ENCODE data around the gene CCDC88B.

DNA sequence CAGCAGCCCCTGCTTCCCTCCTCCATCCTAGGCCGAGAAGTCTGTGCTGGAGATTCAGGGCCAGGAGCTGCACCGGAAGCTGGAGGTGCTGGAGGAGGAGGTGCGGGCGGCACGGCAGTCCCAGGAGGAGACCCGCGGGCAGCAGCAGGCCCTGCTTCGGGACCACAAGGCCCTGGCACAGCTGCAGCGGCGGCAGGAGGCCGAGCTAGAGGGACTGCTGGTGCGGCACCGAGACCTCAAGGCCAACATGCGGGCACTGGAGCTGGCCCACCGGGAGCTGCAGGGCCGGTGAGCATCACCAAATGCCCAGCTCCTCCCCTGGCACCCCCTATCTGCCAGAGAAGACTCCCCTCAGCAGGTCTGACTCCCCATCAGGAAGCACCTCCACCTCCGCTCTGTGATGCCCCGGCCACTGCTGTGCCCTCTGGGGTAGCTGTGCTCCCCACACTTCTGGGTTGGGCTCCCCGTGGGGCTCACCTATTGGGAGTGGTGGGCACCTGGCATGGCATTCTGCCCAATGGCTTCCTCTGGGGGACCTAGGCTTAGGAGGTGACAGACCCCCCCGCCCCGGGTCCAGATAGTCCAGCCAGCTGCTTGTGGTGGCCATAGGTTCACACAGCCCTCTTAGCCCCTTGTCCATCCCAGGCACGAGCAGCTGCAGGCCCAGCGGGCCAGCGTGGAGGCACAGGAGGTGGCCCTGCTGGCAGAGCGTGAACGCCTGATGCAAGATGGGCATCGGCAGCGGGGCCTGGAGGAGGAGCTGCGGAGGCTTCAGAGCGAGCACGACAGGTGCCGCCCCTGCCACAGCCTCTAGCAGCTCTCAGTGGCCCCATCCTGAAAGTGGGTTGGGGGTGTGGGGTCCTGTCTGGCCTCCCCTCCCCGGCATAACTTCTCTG lies 12.3 kb downstream of the CCDC88B start:
- TF ChIP-seq, protein P1, sequence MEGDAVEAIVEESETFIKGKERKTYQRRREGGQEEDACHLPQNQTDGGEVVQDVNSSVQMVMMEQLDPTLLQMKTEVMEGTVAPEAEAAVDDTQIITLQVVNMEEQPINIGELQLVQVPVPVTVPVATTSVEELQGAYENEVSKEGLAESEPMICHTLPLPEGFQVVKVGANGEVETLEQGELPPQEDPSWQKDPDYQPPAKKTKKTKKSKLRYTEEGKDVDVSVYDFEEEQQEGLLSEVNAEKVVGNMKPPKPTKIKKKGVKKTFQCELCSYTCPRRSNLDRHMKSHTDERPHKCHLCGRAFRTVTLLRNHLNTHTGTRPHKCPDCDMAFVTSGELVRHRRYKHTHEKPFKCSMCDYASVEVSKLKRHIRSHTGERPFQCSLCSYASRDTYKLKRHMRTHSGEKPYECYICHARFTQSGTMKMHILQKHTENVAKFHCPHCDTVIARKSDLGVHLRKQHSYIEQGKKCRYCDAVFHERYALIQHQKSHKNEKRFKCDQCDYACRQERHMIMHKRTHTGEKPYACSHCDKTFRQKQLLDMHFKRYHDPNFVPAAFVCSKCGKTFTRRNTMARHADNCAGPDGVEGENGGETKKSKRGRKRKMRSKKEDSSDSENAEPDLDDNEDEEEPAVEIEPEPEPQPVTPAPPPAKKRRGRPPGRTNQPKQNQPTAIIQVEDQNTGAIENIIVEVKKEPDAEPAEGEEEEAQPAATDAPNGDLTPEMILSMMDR (IDR thresholded peaks at IDR 0.05), result no peak
- TF ChIP-seq EP300 (IDR thresholded peaks at IDR 0.05), result no peak
- TF ChIP-seq POLR2AphosphoS5 (IDR thresholded peaks at IDR 0.05), result no peak
- TF ChIP-seq POLR2A (IDR thresholded peaks at IDR 0.05), result no peak

Measured in suprapubic skin (tissue), 4 donors.